Esophagus muscularis mucosa (tissue), 4 donors: ENCODE data around the gene APOBEC2.

Experiments used
- CTCF ChIP-seq, 3 experiments: fragments of 200-600 bp in 2 of 3; fragments of 450-650 bp in 1 of 3; sonication (generic) in 2 of 3; IDR thresholded peaks; one replicate each; pipeline ENCODE4 v1.5.1; 2017 to 2019; ENCODE audit warnings: antibody characterized with exemption in 3 of 3, mild to moderate bottlenecking in 2 of 3, moderate library complexity in 1 of 3
- EP300 ChIP-seq: sonication (generic); formaldehyde crosslinking; IDR thresholded peaks from one replicate; pipeline ENCODE4 v1.6.1; 2017; ENCODE audit warnings: antibody characterized with exemption
- POLR2A ChIP-seq: fragments of 450-650 bp; IDR thresholded peaks from one replicate; pipeline ENCODE4 v1.6.1; 2017; ENCODE audit warnings: antibody characterized with exemption, moderate library complexity, mild to moderate bottlenecking, low read depth
- POLR2AphosphoS5 ChIP-seq, 2 donors: sonication (generic); formaldehyde crosslinking; IDR thresholded peaks; one replicate each; pipeline ENCODE4 v1.6.1; 2017; ENCODE audit warnings: antibody characterized with exemption in 2 of 2

- TF ChIP-seq POLR2A: no peak
- no peak for TF ChIP-seq CTCF (IDR thresholded peaks at IDR 0.05)
- no peak for TF ChIP-seq POLR2AphosphoS5 (IDR thresholded peaks at IDR 0.05)
- no peak for TF ChIP-seq EP300
Observed at GRCh38 chr6:41062056-41062455, 9.1 kb downstream of the APOBEC2 start.
